Kidney (tissue), 14 donors: ENCODE data around the gene ARRDC3. TPM values are rescaled to one million over a fixed set of nuclear protein-coding genes. Genes with fewer than 3 reads are reported as not detected.
"Not testable (repeated sequence)": the region's sequence is repeated elsewhere in the genome, so short reads cannot be mapped to it uniquely, and the experiment has no call there.

ENCODE experiments used
- DNase-seq, 5 donors: peaks; one replicate each; pipeline ENCODE4 v3.0.0-alpha.2; 2013 to 2020
- FAIRE-seq: peaks from 2 replicates; lab custom pipeline; 2012; peaks lifted over from hg19 to GRCh38; lab: Jason Lieb, UNC
- H3K27ac ChIP-seq, 2 donors: one replicate each; pipeline ENCODE4 v1.7.0; 2013; ENCODE audit warnings: low read depth in 2 of 2, low read length in 2 of 2, inconsistent platforms in 1 of 2
- H3K27me3 ChIP-seq: one replicate; pipeline ENCODE4 v1.7.1; 2013; ENCODE audit warnings: low read length, inconsistent platforms; ENCODE audit not compliant: control insufficient read depth, insufficient read depth
- H3K36me3 ChIP-seq, 3 donors: one replicate each; pipeline versions ENCODE4 v1.7.0 to v1.7.1; 2013; ENCODE audit warnings: low read length in 3 of 3, control low read depth in 1 of 3, inconsistent platforms in 1 of 3; ENCODE audit not compliant: insufficient read depth in 3 of 3, control insufficient read depth in 2 of 3
- H3K4me1 ChIP-seq, 3 donors: one replicate each; pipeline versions ENCODE4 v1.7.0 to v1.7.1; 2013; ENCODE audit warnings: low read length in 3 of 3, inconsistent platforms in 1 of 3, low read depth in 1 of 3; ENCODE audit not compliant: control insufficient read depth in 2 of 3, insufficient read depth in 2 of 3
- H3K4me3 ChIP-seq, 3 donors: one replicate each; pipeline versions ENCODE4 v1.7.0 to v1.8.1; 2013; ENCODE audit warnings: low read length in 3 of 3, control low read depth in 1 of 3, inconsistent platforms in 1 of 3
- H3K9ac ChIP-seq, 3 donors: one replicate each; pipeline versions ENCODE4 v1.7.0 to v1.7.1; 2013; ENCODE audit warnings: low read length in 3 of 3, control low read depth in 1 of 3, inconsistent platforms in 1 of 3
- H3K9me3 ChIP-seq, 3 donors: one replicate each; pipeline versions ENCODE4 v1.7.0 to v1.7.1; 2013; ENCODE audit warnings: low read length in 3 of 3, control low read depth in 1 of 3, inconsistent platforms in 1 of 3; ENCODE audit not compliant: control insufficient read depth in 2 of 3, insufficient read depth in 1 of 3
- intact Hi-C: fragments of 100-400 bp; cut with DNase I; formaldehyde crosslinking; loops from one replicate; pipeline ENCODE4 v1.11.1; 2022
- polyA plus RNA-seq: library from polyadenylated mRNA; stranded (reverse); fragments of 350-450 nt; fragmentation: Illumina TruSeq; extraction: RNeasy Lipid Tissue Mini Kit (QIAGEN cat#74804); gene quantifications from one replicate; pipeline ENCODE4 v1.2.3, GENCODE V29; 2014; ENCODE audit warnings: low read depth, low replicate concordance; ENCODE audit not compliant: insufficient read depth
- total RNA-seq: library from RNA; stranded (reverse); fragmentation: NEBNext Ultra II Directional; extraction: Animal tissue kit (Norgen Biotek cat#: 25700); gene quantifications from one replicate; pipeline ENCODE4 v1.2.1, GENCODE V29; 2021
- TF ChIP-seq, protein P1 (sequence below): IDR thresholded peaks from 3 replicates; pipeline ENCODE4 v1.5.1; 2012; ENCODE audit warnings: mild to moderate bottlenecking, moderate library complexity, borderline replicate concordance; ENCODE audit not compliant: insufficient read depth; ENCODE audit errors: extremely low read depth
- donor health status: control.
- donor health status: control.
- donor health status: control.
- donor health status: control.
- donor health status: control.
- donor health status: DM: yes; HTN: yes; CAD: no.
- donor health status: Normal renal cell carcinoma (clear cell type).

Gene ARRDC3
- total and polyA plus RNA-seq, 2 donors from 2014 or later: 18.4 to 124 TPM

DNA sequence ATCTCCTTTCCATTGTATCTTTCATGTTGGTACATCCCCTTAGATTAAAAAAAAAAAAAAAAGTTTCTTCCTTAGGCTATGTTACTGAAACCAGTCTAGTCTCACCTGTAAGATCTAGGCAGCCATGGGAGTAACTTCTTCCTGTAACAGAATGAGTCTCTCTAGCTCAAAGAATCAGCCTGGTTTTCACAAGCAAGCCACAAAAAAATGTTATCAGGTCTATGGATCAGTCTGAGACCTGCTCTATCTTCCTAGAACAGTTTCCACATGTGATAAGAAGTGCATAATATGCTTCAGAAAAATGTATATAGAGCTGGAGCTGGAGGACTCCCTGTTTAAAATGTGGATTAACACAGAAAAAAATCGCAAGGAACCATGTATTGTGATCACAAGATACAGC lies 53.8 kb downstream of the ARRDC3 start:
- Histone ChIP-seq H3K4me3 (no peak overlapping the region), H3K27ac (no peak overlapping the region), H3K9me3 (no peaks in the 10 kb centered on the region), H3K4me1 (no peaks in the 10 kb centered on the region), H3K27me3 (no peaks in the 10 kb centered on the region), H3K36me3 (no peaks in the 10 kb centered on the region), H3K9ac (no peak overlapping the region)
- TF ChIP-seq, protein P1, sequence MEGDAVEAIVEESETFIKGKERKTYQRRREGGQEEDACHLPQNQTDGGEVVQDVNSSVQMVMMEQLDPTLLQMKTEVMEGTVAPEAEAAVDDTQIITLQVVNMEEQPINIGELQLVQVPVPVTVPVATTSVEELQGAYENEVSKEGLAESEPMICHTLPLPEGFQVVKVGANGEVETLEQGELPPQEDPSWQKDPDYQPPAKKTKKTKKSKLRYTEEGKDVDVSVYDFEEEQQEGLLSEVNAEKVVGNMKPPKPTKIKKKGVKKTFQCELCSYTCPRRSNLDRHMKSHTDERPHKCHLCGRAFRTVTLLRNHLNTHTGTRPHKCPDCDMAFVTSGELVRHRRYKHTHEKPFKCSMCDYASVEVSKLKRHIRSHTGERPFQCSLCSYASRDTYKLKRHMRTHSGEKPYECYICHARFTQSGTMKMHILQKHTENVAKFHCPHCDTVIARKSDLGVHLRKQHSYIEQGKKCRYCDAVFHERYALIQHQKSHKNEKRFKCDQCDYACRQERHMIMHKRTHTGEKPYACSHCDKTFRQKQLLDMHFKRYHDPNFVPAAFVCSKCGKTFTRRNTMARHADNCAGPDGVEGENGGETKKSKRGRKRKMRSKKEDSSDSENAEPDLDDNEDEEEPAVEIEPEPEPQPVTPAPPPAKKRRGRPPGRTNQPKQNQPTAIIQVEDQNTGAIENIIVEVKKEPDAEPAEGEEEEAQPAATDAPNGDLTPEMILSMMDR: no peak
- DNase-seq (no peak), FAIRE-seq (no peak)
- intact Hi-C loops: no loop called here

DNA sequence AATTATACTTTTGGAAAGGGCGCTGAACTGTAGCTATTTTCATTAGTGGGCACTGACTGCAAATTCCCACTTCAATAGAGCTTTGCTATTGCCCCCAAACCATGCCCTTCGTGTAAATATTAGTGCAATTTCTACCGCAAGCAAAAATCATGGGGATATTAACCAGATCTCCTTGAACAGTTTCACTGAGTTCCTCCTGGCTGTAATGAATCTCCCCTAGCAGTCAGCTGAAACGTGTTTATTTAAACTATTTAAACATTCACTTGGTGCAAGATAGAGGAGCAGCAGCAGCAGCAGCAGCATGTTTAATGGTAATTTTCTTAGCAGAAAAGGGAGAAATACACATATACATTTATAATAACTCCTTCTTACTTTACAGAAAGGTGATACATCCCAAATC lies 54.4 kb downstream of the ARRDC3 start:
- no peak overlapping the region for H3K9ac ChIP-seq
- FAIRE-seq (no peak), DNase-seq (peak in 2 of 5 donors; percentile 43 to 47)
- no peak overlapping the region for H3K4me3 ChIP-seq
- TF ChIP-seq, protein P1: no peak
- H3K9me3 ChIP-seq: no peaks in the 10 kb centered on the region
- H3K4me1 ChIP-seq: no peaks in the 10 kb centered on the region
- no peaks in the 10 kb centered on the region for H3K36me3 ChIP-seq
- H3K27me3 ChIP-seq: no peaks in the 10 kb centered on the region
- intact Hi-C loops: no loop called here
- no peak overlapping the region for H3K27ac ChIP-seq

- H3K36me3 ChIP-seq, intact Hi-C loops, DNase-seq, H3K4me1 ChIP-seq, H3K4me3 ChIP-seq, H3K9ac ChIP-seq, FAIRE-seq, H3K27ac ChIP-seq, H3K27me3 ChIP-seq, H3K9me3 ChIP-seq: not testable (repeated sequence)
Measured at GRCh38 chr5:91322981-91323380, 60.1 kb downstream of the ARRDC3 start.

GRCh38 chr5:91319667-91320066 lies 63.5 kb downstream of the ARRDC3 start:
- no peaks in the 10 kb centered on the region for H3K36me3 ChIP-seq
- intact Hi-C loops: no loop called here
- H3K4me3 ChIP-seq: no peak overlapping the region
- H3K9me3 ChIP-seq: no peaks in the 10 kb centered on the region
- DNase-seq (no peak), FAIRE-seq (no peak)
- H3K4me1 ChIP-seq: no peaks in the 10 kb centered on the region
- H3K27ac ChIP-seq: no peak overlapping the region
- H3K27me3 ChIP-seq: no peaks in the 10 kb centered on the region
- TF ChIP-seq, protein P1: no peak
- no peak overlapping the region for H3K9ac ChIP-seq
